A549 treated with RU486 at 1 μM for 4 hours (cell line): ENCODE measurements around the gene RAVER2. TPM values are rescaled to one million over a fixed set of nuclear protein-coding genes. Genes with fewer than 3 reads are reported as not detected.

ENCODE experiments used
- total RNA-seq: library from RNA; stranded (reverse); fragments of 200-300 nt; extraction: Qiagen RNA extraction; gene quantifications from 5 replicates; pipeline ENCODE4 v1.2.3, GENCODE V29; 2022; ENCODE audit warnings: low read depth

The RAVER2 gene
- 2.4 to 5.5 TPM (median 5.0 TPM) in 5 replicates for total RNA-seq

GRCh38 chr1:64744492-64745180 is at the start of gene RAVER2:
Gene RAVER2, plus strand, starts transcription at chr1:64745075. Its CDS starts 98 bp downstream, at chr1:64745173.

Other genes with a start within 250 kb of the RAVER2 start
- gene JAK1, start 221.5 kb downstream of the RAVER2 start, total RNA-seq, result 103 to 143 TPM (median 136 TPM) in 5 replicates